GM12865 (cell line): ENCODE data around the gene SPTA1.
A peak's percentile ranks its signal among the peaks of the same experiment; 100 is the strongest.

ENCODE experiments used
- DNase-seq: peaks from one replicate; pipeline ENCODE4 v3.0.0; 2010; ENCODE audit warnings: low read depth
- H3K4me3 ChIP-seq: 2 replicates; pipeline ENCODE4 v1.5.1; 2011; ENCODE audit warnings: mild to moderate bottlenecking, low read depth, low read length, control low read depth
- CTCF ChIP-seq: IDR thresholded peaks from 2 replicates; pipeline ENCODE4 v1.5.1; 2011; ENCODE audit warnings: low read length, control low read depth, low read depth, inconsistent platforms; ENCODE audit not compliant: insufficient read depth; ENCODE audit errors: missing control alignments

Gene SPTA1

GRCh38 chr1:158724442-158724841 is 37.9 kb upstream of the SPTA1 start:
- no peak for TF ChIP-seq CTCF
- H3K4me3 ChIP-seq, result no peak overlapping the region
- no peak for DNase-seq

- DNase-seq, result no peak
- TF ChIP-seq CTCF, result no peak
- H3K4me3 ChIP-seq, result no peak within 1 kb of the TSS
Measured at GRCh38 chr1:158720620-158721019, 34.1 kb upstream of the SPTA1 start, which contains the start of gene OR6K3. OR6K3 (minus strand) TSS chr1:158720720; CDS start chr1:158718115, 2,605 bp downstream.

- H3K4me3 ChIP-seq, result no peak overlapping the region
- TF ChIP-seq CTCF, result no peak
- DNase-seq, result no peak
Measured at GRCh38 chr1:158719664-158720063, 33.1 kb upstream of the SPTA1 start.

- TF ChIP-seq CTCF, result no peak
- H3K4me3 ChIP-seq, result no peak overlapping the region
- no peak for DNase-seq
Measured at GRCh38 chr1:158717344-158717743, 30.8 kb upstream of the SPTA1 start.

GRCh38 chr1:158716335-158716734 is 29.8 kb upstream of the SPTA1 start:
- no peak overlapping the region for H3K4me3 ChIP-seq
- TF ChIP-seq CTCF, result no peak
- peak; percentile 32 for DNase-seq

GRCh38 chr1:158714754-158715153 is 28.2 kb upstream of the SPTA1 start:
- H3K4me3 ChIP-seq, result no peak overlapping the region
- no peak for DNase-seq
- no peak for TF ChIP-seq CTCF

GRCh38 chr1:158711098-158711497 is 24.6 kb upstream of the SPTA1 start:
- TF ChIP-seq CTCF, result no peak
- no peak overlapping the region for H3K4me3 ChIP-seq
- no peak for DNase-seq
